Stimulated activated CD4-positive, alpha-beta T cell treated with anti-CD3 and anti-CD28 coated beads, Interleukin-1b, Interleukin-23, amount 100 ng/mL, for 4 hours (primary cell): ENCODE measurements around the gene CFAP410.
"Not testable (repeated sequence)": the region's sequence is repeated elsewhere in the genome, so short reads cannot be mapped to it uniquely, and the experiment has no call there.

Experiments
- DNase-seq, 2 donors: peaks; one replicate each; pipeline ENCODE4 v3.0.0-alpha.2; 2020; ENCODE audit warnings: low read depth in 2 of 2

The CFAP410 gene

GRCh38 chr21:44350773-44351481, 11.7 kb upstream of the CFAP410 start:
- DNase-seq: no peak

- no peak for DNase-seq
These were observed 10.9 kb upstream of the CFAP410 start for GRCh38 chr21:44349847-44350772.

- DNase-seq: no peak
These were observed 10.2 kb upstream of the CFAP410 start for GRCh38 chr21:44349416-44349846.

- DNase-seq: no peak
These were observed 9.7 kb upstream of the CFAP410 start for GRCh38 chr21:44348861-44349260.

- no peak for DNase-seq
These were observed 8.8 kb upstream of the CFAP410 start for GRCh38 chr21:44347911-44348451.

GRCh38 chr21:44345495-44345894, 6.3 kb upstream of the CFAP410 start:
- DNase-seq: no peak

GRCh38 chr21:44344541-44345183, 5.5 kb upstream of the CFAP410 start:
- DNase-seq: no peak

- not testable (repeated sequence) for DNase-seq
These were observed 3.8 kb upstream of the CFAP410 start for GRCh38 chr21:44342981-44343380.

- DNase-seq: not testable (repeated sequence)
These were observed 2.7 kb upstream of the CFAP410 start for GRCh38 chr21:44341726-44342458.

GRCh38 chr21:44337941-44338895, 972 bp downstream of the CFAP410 start:
- no peak for DNase-seq

- DNase-seq: no peak
These were observed 1.7 kb downstream of the CFAP410 start for GRCh38 chr21:44337449-44337848.

- DNase-seq: no peak
These were observed 3.7 kb downstream of the CFAP410 start for GRCh38 chr21:44335266-44336059.

- no peak for DNase-seq
These were observed 4.7 kb downstream of the CFAP410 start for GRCh38 chr21:44334329-44335030.

- DNase-seq: no peak
These were observed 5.5 kb downstream of the CFAP410 start for GRCh38 chr21:44333509-44334328.

GRCh38 chr21:44332965-44333364, 6.2 kb downstream of the CFAP410 start:
- DNase-seq: no peak

GRCh38 chr21:44332383-44332782, 6.8 kb downstream of the CFAP410 start:
- DNase-seq: no peak

- DNase-seq: no peak
These were observed 7.4 kb downstream of the CFAP410 start for GRCh38 chr21:44331650-44332307.
